GM18502 (cell line): ENCODE results near the gene RFTN2.
"Not testable (repeated sequence)": the region's sequence is repeated elsewhere in the genome, so short reads cannot be mapped to it uniquely, and the experiment has no call there.

Experiments
- ATAC-seq: cut with Tn5 transposase; IDR thresholded peaks from one replicate; pipeline ENCODE4 v1.9.1; 2021; ENCODE audit warnings: mild to moderate bottlenecking; ENCODE audit not compliant: unreplicated experiment, poor library complexity

The RFTN2 gene

DNA sequence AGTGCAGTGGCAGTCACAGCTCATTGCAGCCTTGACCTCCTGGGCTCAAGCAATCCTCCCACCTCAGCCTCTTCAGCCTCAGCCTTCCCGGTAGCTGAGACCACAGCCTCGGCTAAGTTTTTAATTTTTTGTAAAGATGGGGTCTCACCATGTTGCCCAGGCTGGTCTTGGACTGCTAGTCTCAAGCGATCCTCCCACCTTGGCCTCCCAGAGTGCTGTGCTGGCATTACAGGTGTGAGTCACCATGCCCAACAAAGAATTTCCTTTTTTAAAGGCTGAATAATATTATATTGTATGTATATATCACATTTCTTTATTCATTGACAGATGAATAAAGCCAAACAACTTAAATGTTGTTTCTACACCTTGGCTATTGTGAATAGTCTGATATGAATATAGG is 117.0 kb downstream of the RFTN2 start:
- ATAC-seq = no peak

DNA sequence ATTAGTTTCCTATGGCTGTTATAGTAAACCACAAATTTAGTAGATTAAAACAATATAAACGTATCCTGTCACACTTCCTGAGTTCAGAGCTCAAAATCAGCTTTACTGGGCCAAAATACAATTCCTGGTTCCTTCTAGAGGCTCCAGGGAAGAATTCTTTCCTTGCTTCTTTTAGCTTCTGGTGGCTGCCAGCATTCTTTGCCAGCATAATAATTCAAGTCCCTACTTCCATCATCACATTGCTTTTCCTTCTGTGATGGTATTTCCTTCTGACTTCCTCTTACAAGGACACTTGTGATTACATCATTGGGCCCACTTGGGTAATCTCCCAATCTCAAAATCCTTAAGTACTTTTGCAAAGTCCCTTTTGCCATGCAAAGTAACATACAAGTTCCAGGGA is 118.9 kb downstream of the RFTN2 start:
- no peak for ATAC-seq

DNA sequence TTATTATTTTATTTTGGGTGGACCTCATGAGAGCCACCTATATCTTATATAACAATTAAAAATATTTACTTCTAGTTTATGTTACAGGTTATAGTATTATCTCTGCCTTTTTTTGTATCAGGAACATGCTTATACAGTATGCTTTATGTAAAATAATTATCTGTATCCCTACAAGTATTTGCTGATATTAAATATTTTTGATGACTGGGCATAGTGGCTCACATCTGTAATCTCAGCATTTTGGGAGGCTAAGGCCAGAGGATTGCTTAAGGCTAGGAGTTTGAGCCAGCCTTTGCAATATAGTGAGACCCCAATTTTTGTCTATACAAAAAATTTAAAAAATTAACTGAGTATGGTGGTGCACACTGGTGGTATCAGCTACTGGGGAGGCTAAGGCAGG is 119.9 kb downstream of the RFTN2 start:
- no peak for ATAC-seq

DNA sequence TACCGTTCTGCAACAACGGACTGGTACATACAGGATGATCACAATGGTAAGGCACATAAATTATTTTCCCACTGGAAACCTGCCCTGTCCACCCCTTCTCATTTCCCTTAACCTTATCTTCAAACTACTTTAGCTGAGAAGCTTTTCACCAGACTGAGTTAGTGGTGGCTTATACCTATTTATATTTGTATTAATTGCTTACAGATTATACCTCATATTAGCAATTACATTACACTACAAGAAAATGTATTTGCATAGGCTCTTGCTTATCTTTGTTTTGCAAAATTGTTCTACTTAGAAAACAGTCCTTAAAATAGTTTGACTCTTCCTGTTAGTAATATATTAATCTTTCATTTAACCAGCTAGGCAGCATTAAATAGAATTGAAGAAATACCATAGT is 124.1 kb downstream of the RFTN2 start:
- not testable (repeated sequence) for ATAC-seq

DNA sequence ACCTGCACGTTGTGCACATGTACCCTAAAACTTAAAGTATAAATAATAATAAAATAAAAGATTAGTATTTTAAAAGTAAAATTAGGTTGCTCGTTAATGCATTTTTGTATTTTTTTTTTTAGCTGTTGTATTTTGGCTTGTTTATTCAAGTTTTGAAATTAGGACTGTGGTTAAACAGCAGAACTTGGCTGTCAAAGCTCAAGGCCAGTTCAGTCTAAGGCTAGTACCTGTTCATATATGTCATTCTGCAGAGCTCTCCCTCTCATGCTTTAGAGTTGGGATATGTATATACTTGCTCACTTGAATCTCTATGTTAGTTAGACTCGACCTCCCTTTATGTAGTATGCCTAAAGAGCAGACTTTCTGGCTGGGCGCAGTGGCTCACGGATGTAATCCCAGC is 126.8 kb downstream of the RFTN2 start:
- no peak for ATAC-seq

DNA sequence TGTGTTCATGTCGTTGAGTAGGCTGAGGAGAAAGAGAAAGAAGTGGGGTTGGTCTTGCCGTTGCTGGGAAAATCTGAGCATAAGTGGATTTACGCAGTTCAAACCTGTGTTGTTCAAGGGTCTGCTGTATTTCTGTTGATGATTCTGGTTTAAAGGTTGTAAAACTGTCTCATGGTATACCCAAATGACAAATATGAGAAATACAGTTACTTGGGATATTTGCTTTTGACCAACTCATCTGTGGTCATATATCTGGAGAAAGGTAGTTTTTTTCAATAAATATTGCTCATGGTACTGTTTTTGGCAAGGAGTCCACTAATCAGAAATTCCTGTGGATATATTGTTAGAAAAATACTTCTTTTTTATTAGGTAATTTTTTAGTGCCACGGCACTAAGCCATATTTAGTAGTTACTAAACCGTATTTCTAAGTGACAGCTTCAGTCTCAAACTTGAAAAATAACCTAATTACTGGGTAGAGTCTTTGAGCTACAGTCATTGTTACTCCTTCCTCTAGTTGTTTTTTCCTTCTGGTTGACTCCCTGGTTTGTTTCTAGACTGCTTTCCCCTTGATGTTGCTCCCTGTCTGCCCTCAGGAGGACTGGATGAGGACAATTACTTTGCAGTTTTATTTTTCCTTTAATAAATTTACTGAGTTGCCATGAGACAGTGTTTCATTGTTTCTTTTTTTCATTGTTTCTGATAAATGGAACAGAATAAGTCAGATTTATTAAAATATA is 128.1 kb downstream of the RFTN2 start:
- ATAC-seq = no peak

DNA sequence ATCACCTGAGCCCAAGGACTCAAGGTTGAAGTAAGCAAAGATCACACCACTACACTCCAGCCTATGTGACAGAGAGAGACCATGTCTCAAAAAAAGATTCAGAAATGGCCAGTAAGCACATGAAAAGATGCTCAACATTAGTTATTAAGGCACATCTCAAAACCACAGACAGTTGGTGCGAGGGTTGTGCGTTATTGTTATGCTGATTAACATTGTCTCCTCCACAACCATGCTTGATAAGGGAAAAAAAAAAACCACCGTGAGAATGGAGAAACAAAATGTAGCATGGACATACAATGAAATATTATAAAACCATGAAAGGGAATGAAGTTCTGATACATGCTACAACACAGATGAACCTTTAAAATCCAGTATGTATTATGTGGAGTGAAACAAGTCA is 132.2 kb downstream of the RFTN2 start:
- no peak for ATAC-seq

DNA sequence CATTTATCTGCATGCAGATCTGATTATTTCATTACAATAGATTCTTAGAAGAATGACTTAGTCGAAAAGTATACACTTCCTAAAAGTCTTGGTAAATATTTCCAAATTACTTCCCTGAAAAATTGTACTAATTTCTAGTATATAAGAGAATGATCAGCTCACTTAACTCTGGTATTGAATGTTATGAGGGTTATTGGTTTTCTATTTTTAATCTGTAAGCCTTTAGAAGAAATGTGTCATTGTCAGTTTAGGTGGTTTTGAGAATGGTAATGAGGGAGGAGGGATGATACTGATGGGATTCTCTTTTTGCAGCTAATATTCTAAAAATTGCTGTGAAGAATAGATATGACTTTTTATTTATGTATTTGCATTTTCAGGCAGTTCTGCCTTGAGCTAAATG is 135.7 kb downstream of the RFTN2 start:
- ATAC-seq = no peak

DNA sequence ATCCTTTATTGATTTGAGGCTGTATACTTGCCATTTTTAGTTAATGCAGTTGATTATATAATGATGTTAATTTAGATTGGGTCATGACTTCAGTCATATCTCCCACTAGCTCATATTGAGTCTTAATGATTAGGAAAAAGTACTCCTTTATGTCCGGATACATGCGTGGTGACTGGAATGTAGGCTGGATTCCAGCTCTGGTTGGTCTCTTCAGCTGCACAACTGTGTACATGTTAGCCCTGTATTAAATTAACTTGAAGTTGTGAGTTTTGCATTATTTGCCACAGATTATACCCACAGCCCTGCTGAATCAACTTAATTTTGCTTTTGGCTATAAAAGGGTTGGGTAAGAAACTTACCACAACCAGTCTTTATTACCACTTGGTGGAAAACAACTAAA is 137.0 kb downstream of the RFTN2 start:
- no peak for ATAC-seq
